HuH-7.5 (cell line): ENCODE results near the gene CFAP90.

ENCODE experiments used
- DNase-seq: peaks from one replicate; pipeline ENCODE4 v3.0.0; 2011; ENCODE audit warnings: low spot score

CFAP90 gene

DNA sequence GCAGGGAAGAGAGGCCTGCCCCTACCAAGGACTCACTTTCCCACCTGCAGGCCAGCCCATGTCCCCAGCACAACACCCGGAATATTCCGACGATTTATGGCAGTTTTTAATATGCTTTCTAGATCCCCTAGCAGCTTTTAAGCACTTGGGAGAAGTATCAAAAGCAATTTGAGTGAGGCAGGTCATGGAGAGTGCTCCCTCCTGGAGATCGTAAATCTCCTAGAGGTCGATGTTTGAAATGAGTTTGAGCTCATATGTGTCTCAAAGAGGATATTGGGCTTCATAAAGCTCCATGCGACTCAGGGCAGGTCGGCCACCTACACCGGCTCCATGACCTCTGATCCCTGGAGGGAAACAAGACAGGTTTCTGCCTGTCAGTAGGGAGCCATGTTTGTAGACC is 27.3 kb downstream of the CFAP90 start:
- DNase-seq = no peak

GRCh38 chr5:7822449-7822848 is 28.5 kb downstream of the CFAP90 start:
- DNase-seq = no peak

- DNase-seq = no peak
These were observed 34.4 kb downstream of the CFAP90 start for GRCh38 chr5:7816535-7816901.

GRCh38 chr5:7815892-7816534 is 34.9 kb downstream of the CFAP90 start:
- peak; percentile 73 for DNase-seq

GRCh38 chr5:7814816-7815215 is 36.1 kb downstream of the CFAP90 start:
- no peak for DNase-seq

DNA sequence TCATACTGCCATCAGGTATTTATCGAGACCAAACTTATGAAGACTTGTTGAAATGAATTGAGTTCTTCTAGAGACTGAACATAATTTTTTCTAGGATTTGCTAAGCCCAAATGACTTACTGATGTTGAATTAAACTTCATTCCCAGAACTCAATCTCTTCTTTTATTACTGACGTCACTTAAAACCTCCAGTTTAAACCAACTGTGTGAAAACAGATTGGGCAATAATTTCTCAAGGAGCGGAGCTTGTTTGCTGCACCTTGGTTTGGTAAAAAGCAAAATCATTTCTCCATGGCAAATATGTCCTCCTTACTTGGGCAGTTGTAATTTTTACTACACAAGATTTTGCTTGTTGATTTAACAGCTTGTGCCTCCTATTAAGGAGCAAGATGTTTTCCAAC is 37.4 kb downstream of the CFAP90 start:
- no peak for DNase-seq

- no peak for DNase-seq
These were observed 37.9 kb downstream of the CFAP90 start for GRCh38 chr5:7813007-7813406.

DNA sequence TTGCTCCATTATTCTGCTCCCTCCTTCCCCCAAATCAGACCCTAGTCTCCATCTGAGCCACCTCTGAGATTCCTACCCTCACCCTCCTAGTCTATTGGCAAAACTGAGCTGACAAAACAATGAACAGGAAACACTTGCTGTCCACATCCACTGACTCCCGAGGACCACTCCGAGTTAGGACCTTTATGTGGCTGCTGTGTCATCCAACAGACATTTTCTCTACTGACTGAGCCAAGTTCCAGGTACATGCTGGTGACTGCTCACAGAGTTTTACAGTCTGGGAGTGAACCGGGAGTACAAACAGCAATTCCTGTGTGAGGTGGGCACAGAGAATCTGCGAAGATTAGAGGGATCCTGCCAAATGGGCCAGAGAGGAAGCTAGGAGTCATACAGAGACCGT is 39.2 kb downstream of the CFAP90 start:
- no peak for DNase-seq

GRCh38 chr5:7808998-7809397 is 41.9 kb downstream of the CFAP90 start:
- no peak for DNase-seq

DNA sequence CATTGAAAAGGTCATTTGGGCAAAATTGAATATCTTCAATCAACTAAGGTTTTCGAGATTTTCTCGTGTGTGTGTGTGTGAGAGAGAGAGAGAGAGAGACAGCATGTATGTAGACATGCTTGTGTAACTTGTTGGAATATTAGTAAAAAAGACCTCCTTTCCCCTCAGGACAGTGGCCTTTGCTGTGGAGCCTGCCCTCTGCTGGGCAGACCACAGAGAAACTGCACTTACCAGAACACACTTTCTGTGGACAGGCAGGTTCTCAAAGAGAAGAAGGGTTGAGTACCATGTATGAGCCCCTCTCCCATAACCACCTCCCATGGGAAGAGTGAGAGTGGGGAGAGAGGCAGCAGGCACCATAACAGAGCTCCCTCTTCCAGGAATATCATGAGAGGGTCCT is 45.6 kb downstream of the CFAP90 start:
- no peak for DNase-seq

GRCh38 chr5:7803937-7804336 is 47.0 kb downstream of the CFAP90 start:
- DNase-seq = no peak

- no peak for DNase-seq
These were observed 48.1 kb downstream of the CFAP90 start for GRCh38 chr5:7802855-7803254.

- DNase-seq = no peak
These were observed 48.9 kb downstream of the CFAP90 start for GRCh38 chr5:7801891-7802614.

- no peak for DNase-seq
These were observed 55.6 kb downstream of the CFAP90 start for GRCh38 chr5:7795306-7795705.

- no peak for DNase-seq
These were observed 56.1 kb downstream of the CFAP90 start for GRCh38 chr5:7794823-7795222.

DNA sequence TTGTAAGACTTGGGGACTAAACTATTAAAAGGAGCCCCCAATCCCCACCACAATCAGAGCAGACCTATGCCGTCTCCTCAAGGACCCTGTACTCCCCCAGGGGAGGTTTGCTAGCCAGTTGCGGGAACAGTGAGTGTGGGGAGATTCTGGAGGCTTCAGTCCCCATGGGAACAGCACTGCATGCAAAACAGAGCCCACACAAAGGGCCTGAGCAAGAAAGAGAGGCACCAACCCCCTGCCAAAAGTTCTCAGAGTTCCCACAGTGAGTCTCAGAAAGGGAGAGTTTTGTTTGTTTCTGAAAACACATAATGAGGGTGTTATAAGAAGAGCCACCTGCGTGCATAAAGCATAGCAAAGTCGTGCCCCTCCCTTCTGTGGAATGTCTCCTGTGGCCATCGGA is 56.6 kb downstream of the CFAP90 start:
- DNase-seq = no peak

DNA sequence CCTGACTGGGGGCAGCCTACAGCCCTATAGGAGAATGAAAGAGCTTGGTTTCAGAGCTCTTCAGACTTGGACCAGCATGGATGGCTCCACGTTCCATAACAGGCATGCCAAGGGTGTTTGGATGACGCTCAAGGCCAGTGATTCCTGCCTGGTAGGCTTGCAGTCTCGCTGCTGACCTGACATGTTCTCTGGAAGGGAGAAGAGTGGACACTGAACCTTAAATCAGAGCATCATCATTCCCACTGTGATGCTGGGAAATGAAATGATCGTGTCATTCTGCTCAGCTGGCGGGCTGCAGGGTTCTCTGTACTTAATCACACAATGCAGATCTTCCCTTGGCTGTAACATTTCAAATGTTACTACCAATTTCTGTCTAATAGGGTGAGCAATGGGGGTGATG is 57.0 kb downstream of the CFAP90 start:
- DNase-seq = no peak

DNA sequence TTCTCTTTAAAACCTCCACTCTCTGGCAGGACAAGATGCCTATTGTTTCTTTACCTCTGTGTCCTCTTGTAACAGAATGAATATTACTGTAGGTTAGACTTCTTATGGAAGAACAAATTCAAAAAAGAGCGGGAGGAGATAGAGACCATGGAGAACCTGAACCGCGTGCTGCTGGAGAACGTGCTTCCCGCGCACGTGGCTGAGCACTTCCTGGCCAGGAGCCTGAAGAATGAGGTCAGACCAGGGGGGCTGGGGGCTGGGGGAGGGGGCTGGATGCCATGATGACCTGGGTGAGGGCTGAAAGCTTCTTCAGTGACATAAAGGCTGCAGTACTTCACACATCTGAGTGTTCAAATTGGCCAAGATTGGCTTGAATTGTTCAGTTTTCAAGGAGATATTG is 61.4 kb downstream of the CFAP90 start:
- DNase-seq = no peak

DNA sequence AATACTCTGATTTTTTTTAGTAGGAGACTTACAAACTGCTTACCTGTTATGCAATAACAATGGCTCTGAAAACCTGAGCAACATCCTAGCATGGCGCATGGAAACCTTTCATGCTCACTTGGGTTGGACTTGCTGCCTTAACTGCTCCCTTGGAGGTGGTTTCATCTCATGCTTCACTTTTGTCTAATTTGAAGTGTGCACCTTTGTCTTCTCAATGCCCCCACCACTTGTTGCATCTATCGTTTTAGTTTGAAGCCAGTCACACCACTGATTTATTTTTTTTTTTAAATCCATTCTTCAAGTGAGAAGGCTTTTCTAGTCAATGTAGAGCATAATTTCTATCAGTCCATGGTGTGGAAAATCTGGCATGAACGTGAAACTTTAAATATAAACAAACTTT is 63.2 kb downstream of the CFAP90 start:
- DNase-seq = no peak

GRCh38 chr5:7784683-7785380 is 66.1 kb downstream of the CFAP90 start:
- DNase-seq = no peak

DNA sequence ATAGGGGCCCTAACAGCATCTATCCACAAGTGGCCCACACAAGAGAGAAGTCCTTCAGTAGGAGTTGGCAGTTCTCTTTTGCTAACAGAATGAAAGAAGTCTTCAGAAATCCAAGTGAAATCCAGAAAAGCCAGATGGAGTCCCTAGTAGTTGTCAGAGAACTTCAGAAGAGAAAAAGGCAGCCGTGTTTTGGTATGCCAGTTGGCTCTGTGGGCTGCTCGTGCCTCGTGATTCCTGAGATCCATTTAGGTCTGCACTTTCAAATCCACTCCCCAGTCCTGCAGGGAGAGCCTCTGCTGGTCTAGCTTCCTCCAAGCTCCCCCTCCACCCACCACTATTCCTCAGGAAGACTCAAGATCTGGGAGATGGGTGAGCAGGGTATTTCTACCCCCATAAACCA is 69.0 kb downstream of the CFAP90 start:
- no peak for DNase-seq
